ENCODE measurements around the gene CLSTN2.

Gene CLSTN2

DNA sequence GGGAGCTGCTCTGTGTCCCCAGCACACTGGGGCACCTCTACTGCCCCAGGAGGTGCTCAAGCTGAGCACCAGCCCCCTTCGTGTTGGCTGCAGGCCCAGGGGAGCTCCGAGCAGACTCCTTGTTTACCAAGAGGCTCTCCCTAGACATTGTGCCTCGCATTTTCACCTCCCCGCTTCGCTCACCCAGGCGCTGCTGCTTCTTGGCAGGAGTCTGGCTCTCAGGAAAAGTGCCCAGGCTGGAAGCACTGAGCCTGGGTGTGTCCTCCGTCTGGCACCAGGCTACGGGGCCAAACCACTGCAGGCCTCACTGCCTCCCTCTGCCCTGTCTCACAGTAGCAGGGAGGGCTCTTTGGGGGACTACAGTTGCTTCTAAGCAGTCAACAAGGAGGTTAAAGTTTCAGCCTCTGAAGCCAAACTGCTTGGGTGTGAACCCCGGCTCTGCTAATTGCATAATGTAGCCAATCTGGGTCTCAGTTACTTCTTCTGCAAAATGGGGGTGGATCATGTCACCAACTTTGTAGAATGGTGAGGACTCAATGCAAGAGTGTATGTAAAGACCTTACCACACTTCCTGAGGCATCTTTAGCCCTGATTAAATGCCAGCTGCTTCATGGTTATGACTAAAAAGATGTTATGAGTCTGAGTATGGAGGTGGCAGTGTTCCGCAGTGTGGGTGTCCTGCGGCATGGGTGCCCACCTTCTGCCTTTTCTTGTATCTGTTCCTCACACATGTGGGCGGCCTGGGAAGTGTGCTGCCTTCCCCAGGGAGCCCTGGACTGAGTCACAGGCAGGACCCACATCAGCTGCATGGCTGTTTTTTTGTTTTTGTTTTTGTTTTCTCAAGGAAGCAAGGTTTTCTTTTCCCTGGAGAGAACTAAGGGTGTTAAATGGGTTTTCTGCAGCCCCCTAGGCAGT lies 88.9 kb downstream of the CLSTN2 start:
- no peaks in the 10 kb centered on the region for H3F3A ChIP-seq (ENCODE audit: insufficient read depth, low read length)
- no peaks in the 10 kb centered on the region for H4K20me1 ChIP-seq (ENCODE audit: insufficient read depth, low read length)
- no peaks in the 10 kb centered on the region for H3K79me2 ChIP-seq (ENCODE audit: low read length)
- no peak overlapping the region for H3K4me2 ChIP-seq (ENCODE audit: low read depth, low read length)
- H3K27ac ChIP-seq (ENCODE audit: low read length): no peak overlapping the region
- H3K9me3 ChIP-seq (replicated peaks; ENCODE audit: insufficient read depth, low read length): no peaks in the 10 kb centered on the region
- no peaks in the 10 kb centered on the region for H3K36me3 ChIP-seq (replicated peaks; ENCODE audit: insufficient read depth, low read length)
- TF ChIP-seq EZH2 (optimal IDR thresholded peaks at IDR 0.05; ENCODE audit: low read depth, low read length) (no peak), EZH2phosphoT487 (IDR thresholded peaks at IDR 0.05; ENCODE audit: low read length) (no peak)
- TF ChIP-seq, protein P1, sequence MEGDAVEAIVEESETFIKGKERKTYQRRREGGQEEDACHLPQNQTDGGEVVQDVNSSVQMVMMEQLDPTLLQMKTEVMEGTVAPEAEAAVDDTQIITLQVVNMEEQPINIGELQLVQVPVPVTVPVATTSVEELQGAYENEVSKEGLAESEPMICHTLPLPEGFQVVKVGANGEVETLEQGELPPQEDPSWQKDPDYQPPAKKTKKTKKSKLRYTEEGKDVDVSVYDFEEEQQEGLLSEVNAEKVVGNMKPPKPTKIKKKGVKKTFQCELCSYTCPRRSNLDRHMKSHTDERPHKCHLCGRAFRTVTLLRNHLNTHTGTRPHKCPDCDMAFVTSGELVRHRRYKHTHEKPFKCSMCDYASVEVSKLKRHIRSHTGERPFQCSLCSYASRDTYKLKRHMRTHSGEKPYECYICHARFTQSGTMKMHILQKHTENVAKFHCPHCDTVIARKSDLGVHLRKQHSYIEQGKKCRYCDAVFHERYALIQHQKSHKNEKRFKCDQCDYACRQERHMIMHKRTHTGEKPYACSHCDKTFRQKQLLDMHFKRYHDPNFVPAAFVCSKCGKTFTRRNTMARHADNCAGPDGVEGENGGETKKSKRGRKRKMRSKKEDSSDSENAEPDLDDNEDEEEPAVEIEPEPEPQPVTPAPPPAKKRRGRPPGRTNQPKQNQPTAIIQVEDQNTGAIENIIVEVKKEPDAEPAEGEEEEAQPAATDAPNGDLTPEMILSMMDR (IDR thresholded peaks at IDR 0.05; ENCODE audit: low read length): no peak
- no peak overlapping the region for H2AFZ ChIP-seq (ENCODE audit: low read length)
- no peaks in the 10 kb centered on the region for H3K27me3 ChIP-seq (replicated peaks; ENCODE audit: insufficient read depth, low read length)
- no peak for DNase-seq
- no peaks in the 10 kb centered on the region for H3K4me1 ChIP-seq (ENCODE audit: low read length)
- H3K4me3 ChIP-seq (ENCODE audit: low read length): no peak overlapping the region
- H3K9me2 ChIP-seq (replicated peaks; ENCODE audit: insufficient read depth, low read length): no peaks in the 10 kb centered on the region
- H3K9ac ChIP-seq (ENCODE audit: low read length): no peak overlapping the region

- H4K20me1 ChIP-seq (ENCODE audit: insufficient read depth, low read length): no peaks in the 10 kb centered on the region
- no peaks in the 10 kb centered on the region for H3K27me3 ChIP-seq (replicated peaks; ENCODE audit: insufficient read depth, low read length)
- H3F3A ChIP-seq (ENCODE audit: insufficient read depth, low read length): no peaks in the 10 kb centered on the region
- no peak overlapping the region for H3K27ac ChIP-seq (ENCODE audit: low read length)
- H3K9me3 ChIP-seq (replicated peaks; ENCODE audit: insufficient read depth, low read length): no peaks in the 10 kb centered on the region
- no peaks in the 10 kb centered on the region for H3K79me2 ChIP-seq (ENCODE audit: low read length)
- no peak overlapping the region for H2AFZ ChIP-seq (ENCODE audit: low read length)
- no peaks in the 10 kb centered on the region for H3K4me1 ChIP-seq (ENCODE audit: low read length)
- H3K4me3 ChIP-seq (ENCODE audit: low read length): no peak overlapping the region
- no peak for DNase-seq
- H3K9ac ChIP-seq (ENCODE audit: low read length): no peak overlapping the region
- no peak overlapping the region for H3K4me2 ChIP-seq (ENCODE audit: low read depth, low read length)
- no peaks in the 10 kb centered on the region for H3K9me2 ChIP-seq (replicated peaks; ENCODE audit: insufficient read depth, low read length)
- no peaks in the 10 kb centered on the region for H3K36me3 ChIP-seq (replicated peaks; ENCODE audit: insufficient read depth, low read length)
- TF ChIP-seq EZH2phosphoT487 (IDR thresholded peaks at IDR 0.05; ENCODE audit: low read length) (no peak), EZH2 (optimal IDR thresholded peaks at IDR 0.05; ENCODE audit: low read depth, low read length) (no peak)
- TF ChIP-seq, protein P1 (IDR thresholded peaks at IDR 0.05; ENCODE audit: low read length): no peak
Measured at GRCh38 chr3:140031170-140031569, 96.2 kb downstream of the CLSTN2 start.

- TF ChIP-seq EZH2phosphoT487 (IDR thresholded peaks at IDR 0.05; ENCODE audit: low read length) (no peak), EZH2 (optimal IDR thresholded peaks at IDR 0.05; ENCODE audit: low read depth, low read length) (no peak)
- TF ChIP-seq, protein P1 (IDR thresholded peaks at IDR 0.05; ENCODE audit: low read length): no peak
- H3K79me2 ChIP-seq (ENCODE audit: low read length): no peaks in the 10 kb centered on the region
- no peak overlapping the region for H3K4me2 ChIP-seq (ENCODE audit: low read depth, low read length)
- H2AFZ ChIP-seq (ENCODE audit: low read length): no peak overlapping the region
- H3K4me3 ChIP-seq (ENCODE audit: low read length): no peak overlapping the region
- no peak for DNase-seq
- no peak overlapping the region for H3K27ac ChIP-seq (ENCODE audit: low read length)
- no peaks in the 10 kb centered on the region for H4K20me1 ChIP-seq (ENCODE audit: insufficient read depth, low read length)
- no peaks in the 10 kb centered on the region for H3K9me3 ChIP-seq (replicated peaks; ENCODE audit: insufficient read depth, low read length)
- H3K9me2 ChIP-seq (replicated peaks; ENCODE audit: insufficient read depth, low read length): no peaks in the 10 kb centered on the region
- H3K36me3 ChIP-seq (replicated peaks; ENCODE audit: insufficient read depth, low read length): no peaks in the 10 kb centered on the region
- H3K9ac ChIP-seq (ENCODE audit: low read length): no peak overlapping the region
- no peaks in the 10 kb centered on the region for H3K27me3 ChIP-seq (replicated peaks; ENCODE audit: insufficient read depth, low read length)
- no peaks in the 10 kb centered on the region for H3F3A ChIP-seq (ENCODE audit: insufficient read depth, low read length)
- no peaks in the 10 kb centered on the region for H3K4me1 ChIP-seq (ENCODE audit: low read length)
Measured at GRCh38 chr3:140034058-140034457, 99.1 kb downstream of the CLSTN2 start.

All from MM.1S (cell line).